Ishikawa (cell line): ENCODE measurements around the gene OR2S2.

Experiments used
- CEBPB ChIP-seq: IDR thresholded peaks from 2 replicates; pipeline ENCODE4 v1.6.1; 2012
- CREB1 ChIP-seq: IDR thresholded peaks from 2 replicates; pipeline ENCODE4 v1.6.1; 2012; ENCODE audit warnings: low read depth
- EGR1 ChIP-seq: IDR thresholded peaks from 2 replicates; pipeline ENCODE4 v1.6.1; 2012
- EP300 ChIP-seq: IDR thresholded peaks from 2 replicates; pipeline ENCODE4 v1.6.1; 2012; ENCODE audit warnings: borderline replicate concordance
- FOXM1 ChIP-seq: IDR thresholded peaks from 2 replicates; pipeline ENCODE4 v1.6.1; 2012; ENCODE audit warnings: low read depth, borderline replicate concordance
- MAX ChIP-seq: IDR thresholded peaks from 2 replicates; pipeline ENCODE4 v1.6.1; 2012
- NFIC ChIP-seq: IDR thresholded peaks from 2 replicates; pipeline ENCODE4 v1.6.1; 2012
- RAD21 ChIP-seq: IDR thresholded peaks from 2 replicates; pipeline ENCODE4 v1.6.1; 2012; ENCODE audit warnings: low read depth
- TAF1 ChIP-seq: IDR thresholded peaks from 2 replicates; pipeline ENCODE4 v1.6.1; 2012; ENCODE audit warnings: low read depth, mild to moderate bottlenecking
- TCF12 ChIP-seq: IDR thresholded peaks from 2 replicates; pipeline ENCODE4 v1.6.1; 2012; ENCODE audit warnings: low read depth
- TEAD4 ChIP-seq: IDR thresholded peaks from 2 replicates; pipeline ENCODE4 v1.6.1; 2012
- USF1 ChIP-seq: IDR thresholded peaks from 2 replicates; pipeline ENCODE4 v1.6.1; 2012
- YY1 ChIP-seq: IDR thresholded peaks from 2 replicates; pipeline ENCODE4 v1.6.1; 2012; ENCODE audit warnings: low read depth
- ZBTB7A ChIP-seq: IDR thresholded peaks from 2 replicates; pipeline ENCODE4 v1.6.1; 2012; ENCODE audit warnings: low read depth
- TF ChIP-seq, protein P1 (sequence below): IDR thresholded peaks from 2 replicates; pipeline ENCODE4 v1.6.1; 2012; ENCODE audit warnings: low read depth, mild to moderate bottlenecking

The OR2S2 gene

DNA sequence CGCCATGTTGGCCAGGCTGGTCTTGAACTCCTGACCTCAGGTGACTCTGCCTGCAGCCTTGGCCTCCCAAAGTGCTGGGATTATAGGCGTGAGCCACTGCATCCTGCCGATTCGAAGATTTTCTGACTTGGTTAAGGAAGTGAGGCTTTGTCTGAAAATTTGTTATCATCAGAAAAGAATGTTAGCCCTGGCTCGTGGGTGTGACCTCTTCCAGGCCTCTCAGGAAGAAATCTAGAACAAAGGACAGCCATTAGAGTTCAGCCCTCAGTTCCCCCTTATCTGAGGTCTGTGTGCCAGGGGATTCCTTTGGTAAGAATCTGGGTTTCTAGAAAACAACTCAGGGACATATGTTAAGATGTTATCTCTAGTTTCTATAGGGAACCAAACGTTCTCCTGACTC, 6.2 kb downstream of the OR2S2 start:
- TF ChIP-seq MAX (no peak), EGR1 (no peak), ZBTB7A (no peak), FOXM1 (no peak), CEBPB (no peak), TEAD4 (no peak), NFIC (no peak), RAD21 (no peak), YY1 (no peak), TAF1 (no peak), USF1 (no peak), TCF12 (no peak), EP300 (no peak), CREB1 (no peak)
- TF ChIP-seq, protein P1, sequence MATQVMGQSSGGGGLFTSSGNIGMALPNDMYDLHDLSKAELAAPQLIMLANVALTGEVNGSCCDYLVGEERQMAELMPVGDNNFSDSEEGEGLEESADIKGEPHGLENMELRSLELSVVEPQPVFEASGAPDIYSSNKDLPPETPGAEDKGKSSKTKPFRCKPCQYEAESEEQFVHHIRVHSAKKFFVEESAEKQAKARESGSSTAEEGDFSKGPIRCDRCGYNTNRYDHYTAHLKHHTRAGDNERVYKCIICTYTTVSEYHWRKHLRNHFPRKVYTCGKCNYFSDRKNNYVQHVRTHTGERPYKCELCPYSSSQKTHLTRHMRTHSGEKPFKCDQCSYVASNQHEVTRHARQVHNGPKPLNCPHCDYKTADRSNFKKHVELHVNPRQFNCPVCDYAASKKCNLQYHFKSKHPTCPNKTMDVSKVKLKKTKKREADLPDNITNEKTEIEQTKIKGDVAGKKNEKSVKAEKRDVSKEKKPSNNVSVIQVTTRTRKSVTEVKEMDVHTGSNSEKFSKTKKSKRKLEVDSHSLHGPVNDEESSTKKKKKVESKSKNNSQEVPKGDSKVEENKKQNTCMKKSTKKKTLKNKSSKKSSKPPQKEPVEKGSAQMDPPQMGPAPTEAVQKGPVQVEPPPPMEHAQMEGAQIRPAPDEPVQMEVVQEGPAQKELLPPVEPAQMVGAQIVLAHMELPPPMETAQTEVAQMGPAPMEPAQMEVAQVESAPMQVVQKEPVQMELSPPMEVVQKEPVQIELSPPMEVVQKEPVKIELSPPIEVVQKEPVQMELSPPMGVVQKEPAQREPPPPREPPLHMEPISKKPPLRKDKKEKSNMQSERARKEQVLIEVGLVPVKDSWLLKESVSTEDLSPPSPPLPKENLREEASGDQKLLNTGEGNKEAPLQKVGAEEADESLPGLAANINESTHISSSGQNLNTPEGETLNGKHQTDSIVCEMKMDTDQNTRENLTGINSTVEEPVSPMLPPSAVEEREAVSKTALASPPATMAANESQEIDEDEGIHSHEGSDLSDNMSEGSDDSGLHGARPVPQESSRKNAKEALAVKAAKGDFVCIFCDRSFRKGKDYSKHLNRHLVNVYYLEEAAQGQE = no peak

DNA sequence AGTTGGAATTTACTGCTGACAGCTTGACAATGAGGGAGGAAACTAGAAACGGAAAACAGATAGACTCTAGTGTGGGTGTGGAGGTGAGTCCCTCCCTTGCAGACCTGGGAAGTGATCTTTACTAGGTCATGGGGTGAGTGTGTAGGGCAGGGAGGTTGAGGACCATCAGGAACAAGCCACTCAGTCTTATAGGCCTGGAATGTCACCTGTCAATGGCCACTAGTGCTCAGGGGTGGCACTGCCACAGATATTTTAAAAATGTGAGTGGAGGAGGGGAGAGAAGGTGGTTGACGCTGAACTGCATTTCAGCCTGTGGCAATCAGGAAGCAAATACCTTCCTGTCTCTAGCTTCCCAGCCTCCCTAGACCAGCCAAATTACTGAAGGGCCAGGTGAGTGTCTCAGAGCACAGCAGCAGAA, 9.0 kb downstream of the OR2S2 start:
- TF ChIP-seq FOXM1 (no peak), TAF1 (no peak), NFIC (no peak), USF1 (no peak), CEBPB (no peak), RAD21 (no peak), YY1 (no peak), EGR1 (no peak), TEAD4 (no peak), MAX (no peak), TCF12 (no peak), EP300 (no peak), CREB1 (no peak), ZBTB7A (no peak)
- TF ChIP-seq, protein P1 = no peak

- TF ChIP-seq FOXM1 (no peak), TEAD4 (no peak), TCF12 (no peak), YY1 (no peak), CREB1 (no peak), NFIC (no peak), EGR1 (no peak), TAF1 (no peak), EP300 (no peak), RAD21 (no peak), ZBTB7A (no peak), MAX (no peak), USF1 (no peak), CEBPB (no peak)
- TF ChIP-seq, protein P1 = no peak
Measured at GRCh38 chr9:35948451-35948850, 9.5 kb downstream of the OR2S2 start.
